Measurements from ENCODE around the gene RAC2.

- TF ChIP-seq CTCF (IDR thresholded peaks at IDR 0.05) (no peak), POLR2A (IDR thresholded peaks at IDR 0.05) (no peak)
These were observed 62.4 kb downstream of the RAC2 start for GRCh38 chr22:37181681-37182080.
